ENCODE measurements around the gene DENND4A. TPM values are rescaled to one million over a fixed set of nuclear protein-coding genes. Genes with fewer than 3 reads are reported as not detected.

DENND4A gene
- polyA plus RNA-seq, 2 donors, result 2.6 to 3.2 TPM

Other genes starting within 250 kb of the DENND4A start
- gene INTS14, start 181.2 kb downstream of the DENND4A start, polyA plus RNA-seq, result 10 to 100 TPM in 1 of 2 donors, 1 to 10 TPM in 1; 8.6 to 18.3 TPM
- gene SLC24A1, start 170.4 kb downstream of the DENND4A start, polyA plus RNA-seq, result 1 to 10 TPM; 2.0 to 2.9 TPM
- 100 to 1,000 TPM; 399 to 610 TPM for gene RAB11A, start 77.2 kb upstream of the DENND4A start, polyA plus RNA-seq